ENCODE data around the gene PDIA2. TPM values are rescaled to one million over a fixed set of nuclear protein-coding genes. Genes with fewer than 3 reads are reported as not detected.

Gene PDIA2
- total RNA-seq, 1 donor from 2014 or later = 1.6 TPM

DNA sequence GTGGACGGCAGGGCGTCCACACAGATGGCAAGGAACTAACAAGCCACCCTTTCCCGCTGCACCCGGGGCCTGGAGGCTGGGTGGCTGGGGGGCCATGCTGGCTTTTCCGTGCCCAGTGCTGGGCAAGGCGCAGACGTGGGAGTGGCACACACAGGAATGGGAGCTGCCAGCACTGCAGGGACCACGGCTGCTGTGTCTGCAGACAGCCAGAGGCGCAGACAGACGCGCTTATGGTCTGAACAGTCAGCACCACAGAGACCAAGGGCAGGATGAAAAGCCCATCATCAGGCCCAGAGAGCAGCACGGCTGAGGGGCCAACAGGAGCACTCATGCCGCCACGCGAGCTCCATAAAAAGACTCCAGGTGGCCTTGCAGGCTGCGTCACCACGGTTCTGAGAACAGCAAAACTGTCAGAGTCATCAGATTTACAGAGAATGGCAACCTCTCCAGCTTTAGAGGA, 24.0 kb downstream of the PDIA2 start:
- TF ChIP-seq, protein P1, sequence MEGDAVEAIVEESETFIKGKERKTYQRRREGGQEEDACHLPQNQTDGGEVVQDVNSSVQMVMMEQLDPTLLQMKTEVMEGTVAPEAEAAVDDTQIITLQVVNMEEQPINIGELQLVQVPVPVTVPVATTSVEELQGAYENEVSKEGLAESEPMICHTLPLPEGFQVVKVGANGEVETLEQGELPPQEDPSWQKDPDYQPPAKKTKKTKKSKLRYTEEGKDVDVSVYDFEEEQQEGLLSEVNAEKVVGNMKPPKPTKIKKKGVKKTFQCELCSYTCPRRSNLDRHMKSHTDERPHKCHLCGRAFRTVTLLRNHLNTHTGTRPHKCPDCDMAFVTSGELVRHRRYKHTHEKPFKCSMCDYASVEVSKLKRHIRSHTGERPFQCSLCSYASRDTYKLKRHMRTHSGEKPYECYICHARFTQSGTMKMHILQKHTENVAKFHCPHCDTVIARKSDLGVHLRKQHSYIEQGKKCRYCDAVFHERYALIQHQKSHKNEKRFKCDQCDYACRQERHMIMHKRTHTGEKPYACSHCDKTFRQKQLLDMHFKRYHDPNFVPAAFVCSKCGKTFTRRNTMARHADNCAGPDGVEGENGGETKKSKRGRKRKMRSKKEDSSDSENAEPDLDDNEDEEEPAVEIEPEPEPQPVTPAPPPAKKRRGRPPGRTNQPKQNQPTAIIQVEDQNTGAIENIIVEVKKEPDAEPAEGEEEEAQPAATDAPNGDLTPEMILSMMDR (IDR thresholded peaks at IDR 0.05) = no peak
- no peak for DNase-seq (ENCODE audit: low spot score)
- Mint-ChIP-seq H3K4me3 (ENCODE audit: unreplicated experiment) (no peak overlapping the region), H3K27me3 (ENCODE audit: low read depth) (no peaks in the 10 kb centered on the region), H3K27ac (ENCODE audit: unreplicated experiment) (no peak overlapping the region), H3K4me1 (ENCODE audit: low read depth) (no peaks in the 10 kb centered on the region), H3K9me3 (ENCODE audit: low read depth) (no peaks in the 10 kb centered on the region), H3K36me3 (ENCODE audit: low read depth) (peaks cover 12% of the 10 kb centered on the region)

GRCh38 chr16:307691-308312, 24.8 kb downstream of the PDIA2 start:
- Mint-ChIP-seq H3K27me3 (ENCODE audit: low read depth) (no peaks in the 10 kb centered on the region), H3K4me3 (ENCODE audit: unreplicated experiment) (no peak overlapping the region), H3K27ac (ENCODE audit: unreplicated experiment) (no peak overlapping the region), H3K36me3 (ENCODE audit: low read depth) (peaks cover 12% of the 10 kb centered on the region), H3K9me3 (ENCODE audit: low read depth) (no peaks in the 10 kb centered on the region), H3K4me1 (ENCODE audit: low read depth) (no peaks in the 10 kb centered on the region)
- TF ChIP-seq, protein P1 (IDR thresholded peaks at IDR 0.05) = no peak
- no peak for DNase-seq (ENCODE audit: low spot score)

DNA sequence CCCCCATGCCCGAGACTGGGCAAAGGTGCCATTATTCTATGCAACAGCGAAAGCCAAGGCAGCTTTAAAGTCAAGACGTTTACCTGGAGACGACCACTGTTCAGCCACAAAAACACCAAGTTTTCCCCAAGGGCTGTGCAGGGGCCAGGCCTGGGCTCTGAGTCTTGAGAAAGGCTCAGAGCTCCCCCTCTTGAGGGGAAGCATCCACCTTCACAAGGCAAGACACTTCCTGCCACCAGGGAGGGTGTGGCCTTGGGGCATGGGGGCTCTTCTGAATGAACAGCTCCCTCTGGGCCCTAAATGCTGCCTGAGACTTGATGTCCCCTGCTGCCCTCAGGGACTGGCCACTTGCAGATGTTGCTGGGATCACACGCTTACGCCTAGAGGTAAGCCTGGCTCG, 26.5 kb downstream of the PDIA2 start:
- Mint-ChIP-seq H3K27ac (ENCODE audit: unreplicated experiment) (no peak overlapping the region), H3K36me3 (ENCODE audit: low read depth) (peaks cover 7% of the 10 kb centered on the region), H3K9me3 (ENCODE audit: low read depth) (no peaks in the 10 kb centered on the region), H3K4me3 (ENCODE audit: unreplicated experiment) (no peak overlapping the region), H3K27me3 (ENCODE audit: low read depth) (no peaks in the 10 kb centered on the region), H3K4me1 (ENCODE audit: low read depth) (no peaks in the 10 kb centered on the region)
- TF ChIP-seq, protein P1 (IDR thresholded peaks at IDR 0.05) = no peak
- no peak for DNase-seq (ENCODE audit: low spot score)

- H3K9me3 Mint-ChIP-seq (ENCODE audit: low read depth) = no peaks in the 10 kb centered on the region
- H3K4me1 Mint-ChIP-seq (ENCODE audit: low read depth) = no peaks in the 10 kb centered on the region
- H3K4me3 Mint-ChIP-seq (ENCODE audit: unreplicated experiment) = no peak overlapping the region
- no peaks in the 10 kb centered on the region for H3K27me3 Mint-ChIP-seq (ENCODE audit: low read depth)
- TF ChIP-seq, protein P1 (IDR thresholded peaks at IDR 0.05) = no peak
- no peak overlapping the region for H3K27ac Mint-ChIP-seq (ENCODE audit: unreplicated experiment)
- no peak for DNase-seq (ENCODE audit: low spot score)
- H3K36me3 Mint-ChIP-seq (ENCODE audit: low read depth) = peaks cover 5% of the 10 kb centered on the region
These were observed 28.8 kb downstream of the PDIA2 start for GRCh38 chr16:311725-312124.

DNA sequence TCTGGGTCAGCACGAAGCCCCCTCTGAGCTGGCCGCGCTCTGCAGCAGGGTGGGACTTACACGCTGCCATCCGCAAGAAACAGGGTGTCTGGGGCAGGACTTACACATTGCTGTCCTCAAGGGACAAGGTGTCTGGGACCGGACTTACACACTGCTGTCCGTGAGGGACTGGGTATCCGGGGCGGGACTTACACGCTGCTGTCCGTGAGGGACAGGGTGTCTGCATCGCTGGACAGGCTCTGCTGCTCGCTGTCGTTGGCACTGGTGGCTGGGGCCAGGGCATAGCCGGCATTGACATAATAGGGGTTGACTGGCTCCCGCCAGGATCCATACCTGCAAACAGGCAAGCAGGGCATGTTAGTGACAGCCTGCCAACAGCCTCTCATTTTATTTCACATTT, 31.4 kb downstream of the PDIA2 start:
- Mint-ChIP-seq H3K4me3 (ENCODE audit: unreplicated experiment) (no peak overlapping the region), H3K4me1 (ENCODE audit: low read depth) (no peaks in the 10 kb centered on the region), H3K9me3 (ENCODE audit: low read depth) (no peaks in the 10 kb centered on the region), H3K36me3 (ENCODE audit: low read depth) (peaks cover 4% of the 10 kb centered on the region), H3K27ac (ENCODE audit: unreplicated experiment) (no peak overlapping the region), H3K27me3 (ENCODE audit: low read depth) (no peaks in the 10 kb centered on the region)
- DNase-seq (ENCODE audit: low spot score) = no peak
- TF ChIP-seq, protein P1 (IDR thresholded peaks at IDR 0.05) = no peak
